ENCODE results near the gene FGF1.

DNA sequence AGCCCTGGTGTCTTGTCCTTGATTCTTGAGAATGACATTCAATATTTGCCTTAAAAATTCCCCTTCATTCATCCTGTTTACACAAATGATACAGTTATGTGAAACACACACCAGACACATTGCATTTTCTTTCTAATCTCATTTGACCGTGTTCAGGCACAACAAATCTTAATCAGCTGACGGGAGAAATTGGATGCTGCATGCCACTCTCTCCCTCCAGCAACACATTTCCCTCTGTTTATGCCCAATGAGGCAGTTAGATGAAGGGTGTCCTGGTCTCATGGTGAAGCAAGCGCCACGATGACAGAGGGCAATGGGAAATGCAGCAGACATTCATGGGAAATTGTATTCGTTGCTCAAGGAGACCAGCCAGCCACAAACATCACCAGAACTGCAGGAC, 3.2 kb upstream of the FGF1 start:
- TF ChIP-seq CTCF (IDR thresholded peaks at IDR 0.05; ENCODE audit: extremely low read depth in 1 of 2, insufficient read depth in 1 of 2, low read depth in 1 of 2, low read length in 2 of 2) = no peak
- no peak for TF ChIP-seq MAX (IDR thresholded peaks at IDR 0.05; ENCODE audit: insufficient read depth, insufficient read length)
- TF ChIP-seq GATA2 (IDR thresholded peaks at IDR 0.05; ENCODE audit: insufficient read depth, insufficient read length, low read depth, low read length) = no peak
- no peak for TF ChIP-seq JUN (IDR thresholded peaks at IDR 0.05; ENCODE audit: borderline replicate concordance, insufficient read depth, insufficient read length, low read depth)
- no peak for TF ChIP-seq POLR2A (IDR thresholded peaks at IDR 0.05; ENCODE audit: low read depth, low read length)
- no peak for TF ChIP-seq POLR2AphosphoS5 (IDR thresholded peaks at IDR 0.05; ENCODE audit: insufficient read depth, low read depth, low read length)

All from endothelial cell of umbilical vein (primary cell).